NCI-H2171 treated with DMSO at 0.1 percent for 48 hours (cell line): ENCODE data around the gene AMZ2.
"Not testable (repeated sequence)": the region's sequence is repeated elsewhere in the genome, so short reads cannot be mapped to it uniquely, and the experiment has no call there.

Experiments
- DNase-seq: peaks from one replicate; lab custom pipeline; 2025; lab: John Stamatoyannopoulos, UW

AMZ2 gene

GRCh38 chr17:68220786-68221185, 27.1 kb upstream of the AMZ2 start:
- not testable (repeated sequence) for DNase-seq

DNA sequence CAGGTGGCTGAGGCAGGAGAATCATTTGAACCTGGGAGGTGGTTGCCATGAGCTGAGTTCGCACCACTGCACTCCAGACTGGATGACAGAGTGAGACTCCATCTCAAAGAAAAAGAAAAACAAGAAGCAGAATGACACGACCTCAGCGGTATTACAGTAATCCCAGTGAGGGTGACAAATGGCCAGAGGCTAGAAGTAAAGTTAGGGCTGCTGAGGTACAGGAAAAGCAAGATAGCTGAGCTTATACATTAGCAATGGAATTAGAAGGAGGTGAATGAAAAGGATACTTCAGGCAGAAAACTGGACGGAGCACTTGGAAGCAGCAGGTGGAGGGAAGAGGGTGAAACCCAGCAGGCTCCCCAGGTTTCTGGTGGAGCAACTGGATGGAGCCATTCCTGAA, 26.1 kb upstream of the AMZ2 start:
- no peak for DNase-seq

GRCh38 chr17:68222606-68223005, 25.2 kb upstream of the AMZ2 start:
- DNase-seq: no peak

- not testable (repeated sequence) for DNase-seq
Observed at GRCh38 chr17:68225055-68225454, 22.8 kb upstream of the AMZ2 start.

GRCh38 chr17:68228039-68228680, 19.7 kb upstream of the AMZ2 start:
- not testable (repeated sequence) for DNase-seq

DNA sequence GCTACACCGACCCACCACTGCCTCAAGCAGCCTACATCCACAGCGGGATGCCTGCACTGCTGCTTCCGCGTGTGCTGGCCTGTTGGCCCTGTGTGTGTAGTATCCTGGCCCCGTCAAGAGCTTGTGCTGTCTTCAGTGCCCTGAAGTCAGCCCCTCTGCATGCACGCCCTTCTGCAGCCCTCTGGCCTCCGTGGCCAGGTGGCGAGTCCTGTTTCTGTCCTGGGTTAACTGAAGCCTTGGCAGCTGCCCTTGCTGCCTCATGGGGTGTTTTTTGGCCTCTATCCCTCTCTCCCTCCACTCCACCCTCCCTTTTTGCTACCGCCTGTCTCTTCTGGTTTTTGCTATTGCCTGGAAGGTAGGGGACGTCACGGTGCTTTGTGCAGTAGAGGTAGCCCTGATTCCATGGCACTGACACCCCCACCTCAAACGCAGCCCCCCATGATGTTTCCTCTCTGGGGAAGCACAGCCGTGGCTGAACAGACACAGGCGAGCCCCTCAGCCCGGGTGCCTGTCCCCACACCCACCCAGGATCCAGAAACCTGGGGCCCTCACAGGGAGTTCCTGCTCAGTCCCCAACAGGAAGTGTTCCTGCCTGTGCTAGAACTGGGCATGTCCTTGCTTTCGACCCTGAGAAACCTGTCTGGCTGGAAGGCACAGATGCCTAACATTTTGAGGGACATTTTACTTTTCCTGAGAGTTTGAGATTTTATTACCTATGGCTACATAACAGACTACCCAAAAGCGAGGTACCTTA, 18.8 kb upstream of the AMZ2 start:
- DNase-seq: peak; percentile 3

- DNase-seq: no peak
Observed at GRCh38 chr17:68229619-68230018, 18.2 kb upstream of the AMZ2 start.

GRCh38 chr17:68231131-68231530, 16.7 kb upstream of the AMZ2 start:
- not testable (repeated sequence) for DNase-seq

DNA sequence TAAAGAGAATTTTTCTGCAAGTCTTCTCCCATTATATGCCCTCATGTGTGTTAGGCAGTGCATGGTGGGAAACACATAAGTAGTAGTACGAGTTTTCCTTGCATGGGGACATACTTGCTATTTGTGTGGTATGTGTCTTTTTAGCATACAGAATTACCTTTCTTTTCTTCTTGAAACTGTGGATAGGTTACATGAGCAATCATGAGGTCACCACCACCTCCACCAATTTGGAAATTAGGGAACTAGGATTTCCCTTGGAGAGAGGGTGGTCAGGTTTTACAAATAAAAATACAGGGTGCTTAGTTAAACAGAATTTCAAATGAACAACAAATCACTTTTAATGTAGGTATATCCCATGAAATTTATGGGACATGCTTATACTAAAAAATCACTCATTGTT, 16.3 kb upstream of the AMZ2 start:
- DNase-seq: no peak

DNA sequence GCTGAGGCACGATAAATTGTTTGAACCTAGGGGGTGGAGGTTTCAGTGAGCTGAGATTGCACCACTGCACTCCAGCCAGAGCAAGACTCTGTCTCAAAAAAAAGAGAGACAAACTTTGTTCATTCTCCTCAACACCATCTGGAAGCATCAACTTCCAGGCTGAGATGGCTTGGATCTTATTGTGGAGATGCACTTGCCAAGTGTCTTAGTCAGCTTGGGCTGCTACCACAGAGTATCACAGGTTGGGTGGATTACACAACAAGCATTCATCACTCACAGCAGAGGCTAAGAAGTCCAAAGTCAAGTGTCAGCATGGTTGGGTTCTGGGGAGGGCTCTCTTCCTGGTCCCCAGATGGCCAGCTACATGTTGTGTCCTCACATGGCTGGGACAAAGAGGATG, 15.1 kb upstream of the AMZ2 start:
- DNase-seq: not testable (repeated sequence)

GRCh38 chr17:68234726-68235335, 13.0 kb upstream of the AMZ2 start:
- not testable (repeated sequence) for DNase-seq

DNA sequence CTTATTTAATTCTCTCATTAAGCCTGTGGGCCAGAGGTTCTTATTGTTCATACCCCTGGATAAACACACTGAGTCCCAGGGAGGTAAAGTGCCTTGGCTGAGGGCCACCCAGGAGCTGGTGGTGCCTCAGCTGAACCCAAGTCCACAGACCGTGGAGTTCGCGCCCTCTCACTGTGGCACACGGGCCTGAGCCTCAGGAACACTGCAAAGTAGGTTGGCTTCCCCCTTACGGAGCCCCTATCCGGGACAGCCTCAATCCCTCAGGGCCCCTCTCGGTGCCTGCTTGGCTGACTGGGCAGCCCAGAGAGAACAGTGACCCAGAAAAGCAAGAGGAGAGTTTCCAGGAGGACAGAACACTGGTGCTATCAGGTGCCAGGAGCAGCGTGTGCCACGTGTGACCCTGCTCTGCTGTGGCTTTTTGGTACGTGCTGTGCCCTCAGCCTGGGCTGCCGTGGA, 12.5 kb upstream of the AMZ2 start:
- not testable (repeated sequence) for DNase-seq

- DNase-seq: not testable (repeated sequence)
Observed at GRCh38 chr17:68237369-68238163, 10.3 kb upstream of the AMZ2 start.

- no peak for DNase-seq
Observed at GRCh38 chr17:68238164-68238870, 9.5 kb upstream of the AMZ2 start.

- DNase-seq: no peak
Observed at GRCh38 chr17:68238871-68239253, 9.0 kb upstream of the AMZ2 start.

GRCh38 chr17:68239632-68240366, 8.0 kb upstream of the AMZ2 start:
- no peak for DNase-seq

DNA sequence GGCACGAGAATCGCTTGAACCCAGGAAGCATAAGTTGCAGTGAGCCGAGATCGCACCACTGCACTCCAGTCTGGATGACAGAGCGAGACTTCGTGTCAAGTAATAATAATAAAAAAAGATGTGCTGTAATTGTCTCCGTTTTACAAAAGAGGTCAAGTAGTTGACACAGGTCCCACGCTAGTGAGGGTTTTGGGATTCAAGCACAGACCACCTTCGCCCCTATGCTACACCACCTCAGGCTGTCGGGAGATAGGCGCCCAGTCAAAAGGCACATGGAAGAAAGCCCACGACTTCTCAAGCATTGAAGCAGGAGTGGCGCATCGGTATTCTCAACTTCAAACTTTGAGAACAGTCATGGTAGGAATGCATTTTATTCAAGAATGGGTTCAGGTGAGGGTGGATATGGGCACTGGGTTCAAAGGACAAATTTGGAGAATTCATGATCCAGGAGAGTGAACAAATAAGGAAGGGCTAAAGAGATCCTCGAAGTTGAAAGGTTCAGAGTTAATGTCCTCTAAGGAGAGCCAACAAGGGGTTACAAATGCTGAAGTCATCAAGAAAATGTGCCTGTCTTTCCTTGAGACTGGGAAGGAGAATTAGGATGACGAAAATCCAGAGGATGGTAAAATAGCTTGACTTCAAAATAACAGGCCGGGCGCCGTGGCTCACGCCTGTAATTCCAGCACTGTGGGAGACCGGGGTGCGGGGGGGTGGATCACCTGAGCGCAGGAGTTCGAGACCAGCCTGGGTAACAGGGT, 1.4 kb upstream of the AMZ2 start:
- DNase-seq: no peak

- peak; percentile 66 for DNase-seq
Observed at GRCh38 chr17:68248199-68248825, 469 bp downstream of the AMZ2 start.

- no peak for DNase-seq
Observed at GRCh38 chr17:68248891-68249290, 1.0 kb downstream of the AMZ2 start.

DNA sequence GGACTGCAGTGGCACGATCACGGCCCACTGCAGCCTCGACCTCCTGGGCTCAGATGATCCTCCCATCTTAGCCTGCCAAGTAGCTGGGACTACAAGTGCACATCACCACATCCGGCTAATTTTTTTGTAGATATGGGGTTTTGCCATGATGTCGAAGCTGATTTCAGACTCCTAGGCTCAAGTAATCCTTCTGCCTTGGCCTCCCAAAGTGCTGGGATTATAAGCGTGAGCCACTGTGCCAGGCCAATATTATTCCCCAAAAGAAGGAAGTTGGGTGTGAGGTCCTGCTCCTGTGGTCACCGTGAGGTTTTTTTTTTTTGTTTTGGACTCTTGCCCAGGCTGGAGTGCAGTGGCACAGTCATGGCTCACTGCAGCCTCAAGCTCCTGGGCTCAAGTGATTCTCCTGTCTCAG, 1.5 kb downstream of the AMZ2 start:
- no peak for DNase-seq
